HG02884 (cell line): Measurements from ENCODE around the gene C5AR1.
"Not testable (repeated sequence)": the region's sequence is repeated elsewhere in the genome, so short reads cannot be mapped to it uniquely, and the experiment has no call there.

Source experiments
- ATAC-seq: cut with Tn5 transposase; IDR thresholded peaks from one replicate; pipeline ENCODE4 v1.9.1; 2021; ENCODE audit warnings: mild to moderate bottlenecking, moderate library complexity; ENCODE audit not compliant: unreplicated experiment

Gene C5AR1

DNA sequence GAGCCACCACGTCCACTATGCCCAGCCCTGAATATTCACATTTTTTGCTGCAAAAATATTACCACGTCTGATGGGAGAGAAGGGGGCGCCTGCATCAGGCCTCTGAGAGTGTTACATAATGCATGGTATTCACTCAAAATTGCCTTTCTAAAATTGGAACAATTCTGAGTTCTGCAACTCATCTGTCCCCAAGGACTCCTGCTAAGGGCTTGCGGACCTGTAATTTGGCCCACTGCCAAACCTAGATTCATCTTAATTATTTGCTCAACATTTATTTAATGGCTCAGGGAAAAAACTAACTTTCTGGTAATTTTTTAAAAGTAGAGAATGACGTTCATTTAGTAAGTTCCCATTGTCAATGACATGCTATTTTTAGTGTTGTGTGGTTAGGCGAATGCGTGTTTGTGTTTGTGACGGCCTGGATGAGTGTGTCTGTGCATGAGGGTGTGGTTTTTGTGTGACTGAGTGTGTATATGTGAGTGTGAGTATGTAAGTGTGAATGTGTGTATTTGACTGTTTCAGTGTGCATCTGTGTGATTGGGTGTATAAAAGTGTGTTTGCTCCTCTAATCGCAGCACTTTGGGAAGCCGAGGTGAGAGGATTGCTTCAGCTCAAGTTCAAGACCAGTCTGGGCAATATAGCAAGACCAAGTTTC is 26.1 kb upstream of the C5AR1 start:
- no peak for ATAC-seq

DNA sequence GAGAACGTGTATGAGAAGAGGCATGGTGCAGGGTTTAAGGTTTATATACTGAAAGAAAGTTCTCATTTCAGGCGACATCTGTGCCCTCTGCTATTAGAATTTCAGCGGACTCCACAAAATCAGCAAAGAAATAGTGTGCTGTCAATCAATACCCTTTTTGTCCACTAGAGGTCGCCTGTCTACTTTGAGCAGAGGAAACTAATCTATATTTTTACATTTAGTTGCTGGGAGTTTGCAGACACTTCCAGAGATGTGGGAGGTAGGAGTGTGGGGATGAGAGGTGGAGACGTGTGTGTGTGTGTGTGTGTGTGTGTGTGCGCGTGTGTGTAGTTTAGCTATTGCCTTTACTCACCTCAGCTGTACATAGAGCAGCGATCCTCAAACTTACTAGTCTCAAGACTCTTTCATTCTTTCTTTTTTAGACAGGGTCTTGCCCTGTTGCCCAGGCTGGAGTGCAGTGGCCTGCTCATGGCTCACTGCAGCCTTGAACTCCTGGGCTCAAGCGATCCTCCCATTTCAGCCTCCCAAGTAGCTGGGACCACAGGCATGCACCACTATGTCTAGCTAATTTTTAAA is 25.2 kb upstream of the C5AR1 start:
- ATAC-seq = no peak

DNA sequence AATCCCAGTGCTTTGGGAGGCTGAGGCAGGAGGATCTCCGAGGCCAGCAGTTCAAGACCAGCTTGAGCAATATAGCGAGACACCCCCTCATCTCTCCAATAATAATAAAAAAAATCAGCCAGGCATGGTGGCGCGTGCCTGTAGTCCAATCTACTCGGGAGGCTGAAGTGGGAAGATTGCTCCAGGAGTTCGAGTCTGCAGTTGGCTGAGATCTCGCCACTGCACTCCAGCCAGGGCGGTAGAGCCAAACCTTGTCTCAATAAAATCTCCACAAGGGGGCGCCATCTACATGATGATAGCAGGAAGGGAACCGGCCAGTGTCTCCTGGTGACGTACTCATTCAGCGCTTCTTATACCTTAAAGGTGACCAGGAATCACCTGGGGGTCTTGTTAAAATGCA is 13.6 kb upstream of the C5AR1 start:
- ATAC-seq = no peak

DNA sequence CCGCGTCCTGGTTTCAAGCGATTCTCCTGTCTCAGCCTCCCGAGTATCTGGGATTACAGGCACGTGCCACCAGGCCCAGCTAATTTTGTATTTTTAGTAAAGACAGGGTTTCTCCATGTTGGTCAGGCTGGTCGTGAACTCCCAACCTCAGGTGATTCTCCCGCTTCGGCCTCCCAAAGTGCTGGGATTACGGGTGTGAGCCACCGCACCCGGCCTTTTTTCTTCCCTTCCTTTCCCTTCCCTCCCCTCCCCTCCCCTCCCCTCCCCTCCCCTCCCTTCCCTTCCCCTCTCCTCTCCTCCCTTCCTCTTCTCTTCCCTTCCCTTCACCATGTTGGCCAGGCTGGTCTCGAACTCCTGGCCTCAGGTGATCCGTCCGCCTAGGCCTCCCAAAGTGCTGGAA is 8.8 kb upstream of the C5AR1 start:
- not testable (repeated sequence) for ATAC-seq

DNA sequence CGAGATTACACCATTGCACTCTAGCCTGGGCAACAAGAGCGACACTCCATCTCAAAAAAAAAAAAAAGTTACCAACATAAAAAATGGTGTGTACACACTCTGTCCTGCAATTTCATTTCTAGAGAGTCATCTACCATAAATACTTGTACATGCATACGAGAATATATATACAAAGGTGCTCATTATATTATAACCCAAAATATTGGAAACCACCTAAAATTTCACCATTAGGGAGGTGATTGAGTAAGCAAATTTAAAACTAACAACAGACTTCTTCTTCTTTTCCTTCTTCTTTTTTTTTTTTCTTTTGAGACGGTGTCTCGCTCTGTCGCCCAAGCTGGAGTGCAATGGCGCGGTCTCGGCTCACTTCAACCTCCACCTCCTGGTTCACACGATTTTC is 7.4 kb upstream of the C5AR1 start:
- ATAC-seq = no peak

DNA sequence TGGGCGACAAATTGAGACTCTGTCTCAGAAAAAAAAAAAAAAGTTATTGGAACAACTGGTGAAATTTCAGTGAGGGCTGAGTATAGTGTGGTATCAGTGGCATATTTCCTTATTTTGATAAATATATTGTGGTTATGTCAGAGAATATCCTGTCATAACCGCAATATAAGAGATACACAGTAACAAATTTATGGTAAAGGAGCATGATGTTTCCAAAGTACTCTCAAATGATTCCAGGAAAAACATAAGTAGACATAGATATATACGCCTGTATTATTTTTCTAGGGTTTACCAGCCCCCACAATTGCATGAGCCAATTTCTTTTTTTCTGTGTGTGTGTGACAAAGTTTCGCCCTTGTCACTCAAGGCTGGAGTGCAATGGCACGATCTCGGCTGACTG is 5.7 kb upstream of the C5AR1 start:
- ATAC-seq = no peak

DNA sequence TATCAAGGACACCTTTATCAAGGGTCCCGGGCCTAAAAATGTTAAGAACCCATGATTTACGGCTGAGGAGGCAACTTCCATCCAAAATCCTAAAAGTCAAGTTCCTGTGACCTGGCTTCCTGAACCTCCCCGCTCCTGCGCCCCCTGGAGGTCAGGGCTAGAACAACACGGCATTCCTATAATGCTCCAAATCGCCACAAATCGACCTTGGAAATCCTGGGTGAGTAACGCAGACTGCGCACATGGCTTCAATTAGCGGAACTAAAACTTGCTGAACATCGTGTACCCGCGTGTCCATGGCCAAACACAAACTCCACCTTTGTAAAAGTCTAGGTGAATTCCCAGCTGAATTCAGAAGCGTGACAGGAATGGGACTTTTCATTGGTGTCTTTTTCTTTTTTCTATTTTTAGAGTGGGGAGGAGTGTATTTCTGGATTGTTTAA is 4.3 kb upstream of the C5AR1 start:
- ATAC-seq = no peak

DNA sequence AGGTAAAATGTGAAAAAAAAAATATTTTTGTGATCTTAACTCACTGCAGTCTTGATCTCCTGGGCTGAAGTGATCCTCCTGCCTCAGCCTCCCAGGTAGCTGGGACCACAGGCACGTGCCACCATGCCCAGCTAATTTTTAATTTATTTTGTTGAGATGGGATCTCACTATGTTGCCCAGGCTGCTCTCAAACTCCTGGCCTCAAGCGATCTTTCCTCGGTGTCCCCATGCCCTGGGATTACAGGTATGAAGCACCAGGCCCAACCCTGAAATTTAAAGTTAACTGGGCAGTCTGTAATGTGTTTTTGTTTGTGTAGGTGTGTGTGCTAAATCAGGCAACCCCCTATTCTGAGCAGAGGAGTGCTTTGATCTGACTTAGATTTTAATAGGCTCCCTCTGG is 3.4 kb upstream of the C5AR1 start:
- no peak for ATAC-seq

DNA sequence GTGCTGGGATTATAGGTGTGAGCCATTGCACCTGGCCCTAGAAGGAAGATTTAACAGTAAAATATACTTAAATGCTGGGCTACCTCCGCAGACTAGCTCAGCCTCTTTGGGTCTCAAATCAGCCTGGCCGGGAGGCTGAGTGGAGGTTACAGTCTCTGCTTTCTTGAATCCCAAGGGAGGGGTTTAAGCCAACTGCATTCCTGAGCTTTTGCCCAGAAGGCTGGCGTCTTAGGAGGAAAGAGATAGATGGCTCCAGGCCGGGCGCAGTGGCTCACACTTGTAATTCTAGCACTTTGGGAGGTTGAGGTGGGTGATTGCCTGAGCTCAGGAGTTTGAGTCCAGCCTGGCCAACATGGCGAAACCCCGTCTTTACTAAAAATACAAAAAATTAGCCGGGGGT is 623 bp upstream of the C5AR1 start:
- no peak for ATAC-seq

DNA sequence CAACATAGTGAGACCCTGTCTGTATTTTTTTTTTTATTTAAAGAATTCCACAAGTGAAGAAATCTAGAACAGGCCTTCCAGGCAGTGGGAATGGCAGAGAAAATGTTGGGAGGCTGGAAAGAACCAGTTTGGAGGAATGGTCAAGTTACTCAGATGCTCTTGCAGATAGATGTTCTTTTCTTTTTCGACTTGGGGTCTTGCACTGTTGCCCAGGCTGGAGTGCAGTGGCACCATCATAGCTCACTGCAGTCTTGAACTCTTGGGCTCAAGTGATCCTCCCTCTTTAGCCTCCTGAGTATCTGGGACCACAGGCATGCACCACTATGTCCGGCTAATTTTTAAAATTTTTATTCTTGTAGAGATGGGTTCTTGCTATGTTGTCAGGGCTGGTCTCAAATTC is 662 bp downstream of the C5AR1 start:
- no peak for ATAC-seq

DNA sequence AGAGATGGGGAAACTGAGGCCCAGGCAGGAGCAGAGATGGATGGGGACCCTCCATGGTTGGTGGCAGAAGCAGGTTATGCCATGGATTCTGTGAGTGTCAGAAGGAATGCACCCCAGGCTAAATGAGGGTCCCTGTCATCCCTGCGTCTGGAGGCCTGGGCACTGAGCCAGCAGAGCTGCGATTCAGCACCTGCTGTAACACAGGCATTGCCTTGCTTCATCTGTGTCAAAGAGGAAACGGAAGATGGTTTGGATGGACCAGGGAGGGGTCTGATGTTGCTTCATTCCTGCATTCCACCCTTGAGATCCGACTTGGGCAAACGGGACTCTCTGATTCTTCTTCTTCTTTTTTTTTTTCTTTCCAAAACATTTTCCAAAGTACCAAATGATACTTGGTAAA is 1.2 kb downstream of the C5AR1 start:
- no peak for ATAC-seq

DNA sequence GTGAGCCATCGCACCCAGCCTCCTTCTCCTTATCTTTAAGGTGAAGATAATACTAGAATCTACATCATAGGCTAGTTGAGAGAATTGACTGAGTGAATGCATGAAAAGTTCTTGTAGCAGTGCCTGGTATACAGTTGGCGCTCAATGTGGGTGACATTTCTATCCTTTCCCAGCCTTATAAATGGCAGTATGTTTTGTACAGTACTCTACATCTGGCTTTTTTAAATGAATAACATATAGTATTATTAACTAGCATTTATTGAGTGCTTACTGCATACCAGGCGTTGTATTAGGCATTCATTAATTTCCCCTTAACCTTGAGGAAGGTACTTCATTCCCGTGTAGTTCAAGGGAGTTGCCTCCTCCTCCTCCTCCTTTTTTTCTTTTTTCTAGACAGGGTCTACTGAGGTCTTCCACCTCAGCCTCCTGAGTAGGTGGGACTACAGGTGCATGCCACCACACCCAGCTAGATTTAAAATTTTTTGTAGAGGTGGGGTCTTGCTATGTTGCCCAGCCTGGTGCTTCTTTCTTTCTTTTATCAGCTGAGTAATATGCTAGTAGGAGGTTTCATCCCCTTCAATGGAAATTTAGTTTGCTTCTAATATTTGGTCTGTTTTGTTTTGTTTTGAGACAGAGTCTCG is 2.8 kb downstream of the C5AR1 start:
- no peak for ATAC-seq

DNA sequence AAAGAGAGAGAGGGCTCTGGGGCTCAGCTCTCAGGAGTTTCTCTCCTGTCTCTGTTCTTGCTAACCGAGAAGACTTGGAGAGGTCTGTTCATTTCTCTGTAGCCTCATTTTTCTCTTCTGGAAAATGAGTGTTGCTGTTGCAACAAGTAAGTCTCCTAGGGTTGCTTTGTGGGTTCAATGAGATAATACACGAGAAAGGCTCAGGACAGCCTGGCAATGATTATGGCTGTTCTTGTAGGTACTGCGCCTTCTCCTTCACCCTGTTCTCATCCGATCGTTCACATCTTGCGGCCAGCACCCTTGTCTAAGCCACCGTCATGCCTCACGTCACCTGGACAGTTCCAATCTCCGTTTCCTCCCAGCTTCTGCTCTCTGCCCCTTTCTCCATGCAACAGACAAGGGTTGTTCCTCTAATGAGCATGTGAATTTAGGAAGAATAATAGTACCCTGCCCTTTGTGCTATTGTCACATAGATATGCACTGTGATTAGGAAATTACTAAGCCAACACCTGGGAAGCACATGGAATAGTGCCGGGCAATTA is 4.2 kb downstream of the C5AR1 start:
- ATAC-seq = no peak

DNA sequence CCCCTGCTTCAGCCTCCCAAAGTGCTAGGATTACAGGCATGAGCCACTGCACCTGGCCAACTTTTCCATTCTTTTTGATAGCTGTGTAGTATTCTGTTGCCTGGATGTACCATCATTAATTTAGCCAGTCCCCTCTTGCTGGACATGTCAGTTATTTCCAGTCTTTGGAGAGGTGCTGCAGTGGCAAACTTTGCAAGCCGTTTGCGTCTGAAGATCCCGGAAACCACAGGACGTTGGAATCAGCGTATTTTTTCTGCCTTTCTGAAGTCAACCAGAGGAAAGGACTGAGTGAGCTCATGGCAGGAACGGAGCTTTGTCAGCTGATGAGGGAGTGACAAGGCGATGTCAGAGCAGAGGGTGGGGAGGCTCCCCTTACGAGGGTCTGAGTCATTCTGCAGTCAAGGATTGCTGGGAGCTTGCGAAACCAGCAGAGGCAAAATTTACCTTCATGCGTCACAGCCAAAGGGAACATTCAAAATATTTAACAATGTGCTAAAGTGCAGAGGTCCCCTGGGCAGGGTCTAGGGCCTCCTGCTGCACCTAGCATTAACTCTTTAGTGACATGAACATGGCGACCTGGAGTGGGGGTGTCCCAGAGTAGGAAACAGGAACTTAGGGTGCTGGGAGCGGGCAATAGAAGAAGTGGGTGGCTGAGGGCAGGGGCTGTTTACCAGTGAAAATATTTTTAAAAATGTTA is 5.6 kb downstream of the C5AR1 start:
- ATAC-seq = no peak

DNA sequence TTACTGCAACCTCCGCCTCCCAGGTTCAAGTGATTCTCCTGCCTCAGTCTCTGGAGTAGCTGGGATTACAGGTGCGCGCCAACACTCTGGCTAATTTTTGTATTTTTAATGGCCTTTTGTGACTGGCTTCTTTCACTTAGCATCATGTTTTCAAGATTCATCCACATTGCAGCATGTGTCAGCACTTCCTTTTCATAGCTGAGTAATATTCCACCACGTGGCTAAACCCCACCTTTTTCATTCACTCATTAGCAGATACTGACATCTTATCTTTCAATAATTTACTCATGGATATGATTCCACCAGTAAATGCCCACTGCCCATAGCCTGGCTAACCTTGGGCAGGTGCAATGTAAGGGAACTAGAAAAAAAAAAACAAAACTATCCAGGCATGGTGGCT is 6.9 kb downstream of the C5AR1 start:
- no peak for ATAC-seq

DNA sequence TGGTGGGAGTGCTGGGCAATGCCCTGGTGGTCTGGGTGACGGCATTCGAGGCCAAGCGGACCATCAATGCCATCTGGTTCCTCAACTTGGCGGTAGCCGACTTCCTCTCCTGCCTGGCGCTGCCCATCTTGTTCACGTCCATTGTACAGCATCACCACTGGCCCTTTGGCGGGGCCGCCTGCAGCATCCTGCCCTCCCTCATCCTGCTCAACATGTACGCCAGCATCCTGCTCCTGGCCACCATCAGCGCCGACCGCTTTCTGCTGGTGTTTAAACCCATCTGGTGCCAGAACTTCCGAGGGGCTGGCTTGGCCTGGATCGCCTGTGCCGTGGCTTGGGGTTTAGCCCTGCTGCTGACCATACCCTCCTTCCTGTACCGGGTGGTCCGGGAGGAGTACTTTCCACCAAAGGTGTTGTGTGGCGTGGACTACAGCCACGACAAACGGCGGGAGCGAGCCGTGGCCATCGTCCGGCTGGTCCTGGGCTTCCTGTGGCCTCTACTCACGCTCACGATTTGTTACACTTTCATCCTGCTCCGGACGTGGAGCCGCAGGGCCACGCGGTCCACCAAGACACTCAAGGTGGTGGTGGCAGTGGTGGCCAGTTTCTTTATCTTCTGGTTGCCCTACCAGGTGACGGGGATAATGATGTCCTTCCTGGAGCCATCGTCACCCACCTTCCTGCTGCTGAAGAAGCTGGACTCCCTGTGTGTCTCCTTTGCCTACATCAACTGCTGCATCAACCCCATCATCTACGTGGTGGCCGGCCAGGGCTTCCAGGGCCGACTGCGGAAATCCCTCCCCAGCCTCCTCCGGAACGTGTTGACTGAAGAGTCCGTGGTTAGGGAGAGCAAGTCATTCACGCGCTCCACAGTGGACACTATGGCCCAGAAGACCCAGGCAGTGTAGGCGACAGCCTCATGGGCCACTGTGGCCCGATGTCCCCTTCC is 10.5 kb downstream of the C5AR1 start:
- ATAC-seq = no peak

DNA sequence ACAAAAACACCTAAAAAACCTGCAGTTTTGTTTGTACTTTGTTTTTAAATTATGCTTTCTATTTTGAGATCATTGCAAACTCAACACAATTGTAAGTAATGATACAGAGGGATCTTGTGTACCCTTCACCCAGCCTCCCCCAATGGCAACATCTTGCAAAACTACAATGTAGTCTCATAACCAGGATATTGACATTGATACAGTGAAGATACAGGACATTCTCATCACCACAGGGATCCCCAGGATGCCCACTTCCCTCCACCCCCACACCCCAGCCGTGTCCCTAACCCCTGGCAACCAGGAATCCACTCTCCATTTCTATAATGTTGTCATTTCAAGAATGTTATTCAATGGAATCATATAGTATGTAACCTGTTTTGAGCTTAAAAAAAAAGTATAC is 12.0 kb downstream of the C5AR1 start:
- no peak for ATAC-seq

DNA sequence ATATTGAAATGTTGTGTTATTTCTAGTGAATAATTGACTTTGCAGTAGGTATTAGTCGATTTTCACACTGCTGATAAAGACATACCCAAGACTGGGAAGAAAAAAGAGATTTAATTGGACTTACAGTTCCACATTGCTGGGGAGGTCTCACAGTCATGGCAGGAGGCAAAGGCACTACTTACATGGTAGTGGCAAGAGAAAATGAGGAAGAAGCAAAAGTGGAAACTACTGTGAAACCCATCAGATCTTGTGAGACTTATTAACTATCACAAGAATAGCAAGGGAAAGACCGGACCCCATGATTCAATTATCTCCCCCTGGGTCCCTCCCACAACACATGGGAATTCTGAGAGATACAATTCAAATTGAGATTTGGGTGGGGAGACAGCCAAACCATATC is 12.4 kb downstream of the C5AR1 start:
- no peak for ATAC-seq

DNA sequence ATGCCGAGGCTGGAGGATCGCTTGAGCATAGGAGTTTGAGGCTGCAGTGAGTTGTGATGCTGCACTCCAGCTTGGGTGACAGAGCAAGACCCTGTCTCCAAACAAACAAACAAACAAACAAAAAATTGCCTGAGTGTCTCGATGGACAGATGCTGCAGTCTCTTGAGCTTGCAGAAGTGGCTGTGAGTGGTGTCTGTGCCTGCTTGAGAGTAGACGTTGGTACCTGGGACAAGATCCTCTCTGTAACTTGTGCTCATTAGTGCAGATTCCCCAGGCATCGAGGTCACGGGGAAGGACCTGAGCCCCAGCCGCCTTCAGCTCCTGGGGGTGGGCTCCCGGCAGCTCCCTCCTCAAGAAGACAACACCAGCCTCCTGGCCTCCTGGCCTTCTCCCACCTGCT is 13.7 kb downstream of the C5AR1 start:
- no peak for ATAC-seq

DNA sequence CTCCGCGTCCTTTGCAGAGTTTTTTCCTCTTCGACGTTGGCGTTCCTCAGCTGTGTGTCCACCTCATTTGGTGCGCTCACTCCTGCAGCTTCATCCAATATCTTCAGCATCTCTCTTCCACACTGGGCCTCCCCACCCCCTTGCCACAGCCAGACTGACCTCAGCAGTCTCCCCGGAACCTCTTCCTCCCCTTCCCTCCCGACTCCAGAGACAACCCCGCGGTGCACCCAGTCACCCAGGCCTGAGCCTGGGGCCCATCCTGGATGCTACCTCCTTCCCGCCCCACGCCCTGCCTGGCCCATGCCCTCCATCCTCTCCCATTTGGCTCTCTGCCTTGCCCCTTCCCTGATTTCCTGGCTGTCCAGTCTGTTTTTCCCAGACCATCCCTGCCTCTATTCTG is 14.2 kb downstream of the C5AR1 start:
- no peak for ATAC-seq

DNA sequence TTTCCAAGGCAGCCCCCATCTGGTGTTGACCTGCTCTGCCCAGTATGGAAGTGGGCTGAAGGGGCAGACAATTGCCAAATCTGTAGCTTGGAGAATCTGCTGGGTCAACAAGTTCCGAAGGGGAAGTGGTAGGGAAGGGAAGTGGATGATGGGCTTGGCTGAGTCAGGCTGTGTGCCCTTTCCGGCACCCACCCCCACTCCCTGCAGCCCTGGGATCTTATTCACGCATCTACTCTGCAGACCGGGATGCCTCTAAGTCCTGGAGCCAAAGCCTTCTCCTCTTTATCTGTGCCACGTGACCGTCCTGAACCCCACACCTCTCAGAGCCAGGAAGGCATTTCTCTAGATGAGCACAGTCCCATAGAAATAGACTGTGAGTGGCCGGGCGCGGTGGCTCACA is 14.8 kb downstream of the C5AR1 start:
- no peak for ATAC-seq
